Measurements from ENCODE around the gene SNRPB2.

SNRPB2 gene

GRCh38 chr20:16729565-16730460 is at the start of gene SNRPB2:
TSS of gene SNRPB2 (plus strand) at chr20:16730026. CDS start at chr20:16731703, 1,677 bp downstream.
- DNase-seq (ENCODE audit: low read depth in 2 of 3, low spot score in 2 of 3), result peak; percentile 61 to 76 (median 73)

- no peak for DNase-seq (ENCODE audit: low read depth in 2 of 3, low spot score in 2 of 3)
Measured at GRCh38 chr20:16684416-16684815, 45.4 kb upstream of the SNRPB2 start.

GRCh38 chr20:16689906-16690305 is 39.9 kb upstream of the SNRPB2 start:
- DNase-seq (ENCODE audit: low read depth in 2 of 3, low spot score in 2 of 3), result no peak

GRCh38 chr20:16691381-16691780 is 38.4 kb upstream of the SNRPB2 start:
- DNase-seq (ENCODE audit: low read depth in 2 of 3, low spot score in 2 of 3), result no peak

GRCh38 chr20:16692009-16692408 is 37.8 kb upstream of the SNRPB2 start:
- no peak for DNase-seq (ENCODE audit: low read depth in 2 of 3, low spot score in 2 of 3)

- no peak for DNase-seq (ENCODE audit: low read depth in 2 of 3, low spot score in 2 of 3)
Measured at GRCh38 chr20:16692442-16692841, 37.4 kb upstream of the SNRPB2 start.

GRCh38 chr20:16693278-16693677 is 36.5 kb upstream of the SNRPB2 start:
- DNase-seq (ENCODE audit: low read depth in 2 of 3, low spot score in 2 of 3), result no peak

- DNase-seq (ENCODE audit: low read depth in 2 of 3, low spot score in 2 of 3), result no peak
Measured at GRCh38 chr20:16694161-16694560, 35.7 kb upstream of the SNRPB2 start.

GRCh38 chr20:16695628-16696027 is 34.2 kb upstream of the SNRPB2 start:
- DNase-seq (ENCODE audit: low read depth in 2 of 3, low spot score in 2 of 3), result no peak

- no peak for DNase-seq (ENCODE audit: low read depth in 2 of 3, low spot score in 2 of 3)
Measured at GRCh38 chr20:16699293-16699692, 30.5 kb upstream of the SNRPB2 start.

- DNase-seq (ENCODE audit: low read depth in 2 of 3, low spot score in 2 of 3), result no peak
Measured at GRCh38 chr20:16701296-16701695, 28.5 kb upstream of the SNRPB2 start.

GRCh38 chr20:16703570-16703969 is 26.3 kb upstream of the SNRPB2 start:
- DNase-seq (ENCODE audit: low read depth in 2 of 3, low spot score in 2 of 3), result no peak

GRCh38 chr20:16707674-16708073 is 22.2 kb upstream of the SNRPB2 start:
- no peak for DNase-seq (ENCODE audit: low read depth in 2 of 3, low spot score in 2 of 3)

GRCh38 chr20:16708602-16709001 is 21.2 kb upstream of the SNRPB2 start:
- DNase-seq (ENCODE audit: low read depth in 2 of 3, low spot score in 2 of 3), result no peak

- DNase-seq (ENCODE audit: low read depth in 2 of 3, low spot score in 2 of 3), result no peak
Measured at GRCh38 chr20:16709017-16709416, 20.8 kb upstream of the SNRPB2 start.

- no peak for DNase-seq (ENCODE audit: low read depth in 2 of 3, low spot score in 2 of 3)
Measured at GRCh38 chr20:16710781-16711180, 19.0 kb upstream of the SNRPB2 start.

GRCh38 chr20:16711661-16712258 is 18.1 kb upstream of the SNRPB2 start:
- no peak for DNase-seq (ENCODE audit: low read depth in 2 of 3, low spot score in 2 of 3)

GRCh38 chr20:16712511-16712947 is 17.3 kb upstream of the SNRPB2 start:
- no peak for DNase-seq (ENCODE audit: low read depth in 2 of 3, low spot score in 2 of 3)

GRCh38 chr20:16713066-16713465 is 16.8 kb upstream of the SNRPB2 start:
- no peak for DNase-seq (ENCODE audit: low read depth in 2 of 3, low spot score in 2 of 3)

- DNase-seq (ENCODE audit: low read depth in 2 of 3, low spot score in 2 of 3), result no peak
Measured at GRCh38 chr20:16714242-16714641, 15.6 kb upstream of the SNRPB2 start.

GRCh38 chr20:16714751-16715150 is 15.1 kb upstream of the SNRPB2 start:
- DNase-seq (ENCODE audit: low read depth in 2 of 3, low spot score in 2 of 3), result no peak

- DNase-seq (ENCODE audit: low read depth in 2 of 3, low spot score in 2 of 3), result no peak
Measured at GRCh38 chr20:16719421-16719820, 10.4 kb upstream of the SNRPB2 start.

Data from activated CD8-positive, alpha-beta memory T cell treated with anti-CD3 and anti-CD28 coated beads for 48 hours (primary cell).